GM12878 (cell line): ENCODE data around the gene TMEM272. TPM values are rescaled to one million over a fixed set of nuclear protein-coding genes. Genes with fewer than 3 reads are reported as not detected.

Source experiments
- ATAC-seq: fragments of 200-7000 bp; cut with Tn5 transposase; 3 replicates; pipeline ENCODE4 v1.9.1; 2020; ENCODE audit warnings: mild to moderate bottlenecking, moderate library complexity
- BruUV-seq: library from RNA; stranded (reverse); fragments of 400-500 nt; replicated peaks from 2 replicates; lab custom pipeline; 2021; lab: Mats Ljungman, UMichigan
- CTCF ChIA-PET: fragments of 300-600 bp; sonication (Branson Sonifier 250); formaldehyde crosslinking; extraction: SDS; loops from one replicate; lab custom pipeline; 2021; ENCODE audit warnings: inconsistent platforms; lab: Yijun Ruan, JAX
- POLR2A ChIA-PET: fragments of 350-600 bp; formaldehyde crosslinking; extraction: SDS; loops from one replicate; lab custom pipeline; 2021; ENCODE audit warnings: inconsistent platforms; lab: Charles Lee
- RAD21 ChIA-PET: fragments of 300-600 bp; sonication (Branson Sonifier 250); formaldehyde crosslinking; loops from one replicate; lab custom pipeline; 2023; ENCODE audit warnings: antibody characterized with exemption; ENCODE audit not compliant: unreplicated experiment; lab: Charles Lee
- SMC1A ChIA-PET: fragments of 300-600 bp; sonication (Branson Sonifier 250); formaldehyde crosslinking; loops from one replicate; lab custom pipeline; 2023; ENCODE audit not compliant: unreplicated experiment, uncharacterized antibody; lab: Charles Lee
- DNase-seq: peaks from one replicate; pipeline ENCODE4 v3.0.0-alpha.2; 2011; ENCODE audit warnings: low read depth, low spot score
- FAIRE-seq: peaks from 3 replicates; lab custom pipeline; 2011; peaks lifted over from hg19 to GRCh38; lab: Jason Lieb, UNC
- H2AFZ ChIP-seq: 2 replicates; pipeline ENCODE4 v1.6.0; 2011; ENCODE audit warnings: low read depth, low read length, control low read depth; ENCODE audit not compliant: control insufficient read depth
- H3K27ac ChIP-seq: 2 replicates; pipeline ENCODE4 v1.5.1; 2011; ENCODE audit warnings: control low read depth; ENCODE audit not compliant: control insufficient read depth, insufficient read depth
- H3K27me3 ChIP-seq, 2 experiments: replicated peaks in 1 of 2; 2 replicates each; pipeline versions ENCODE4 v1.6.0 to v1.6.1; 2011; ENCODE audit warnings: low read length in 1 of 2; ENCODE audit not compliant: control insufficient read depth in 2 of 2, insufficient read depth in 2 of 2
- H3K36me3 ChIP-seq, 2 experiments: 2 replicates each; pipeline ENCODE4 v1.5.1; 2011; ENCODE audit warnings: low read length in 1 of 2; ENCODE audit not compliant: control insufficient read depth in 2 of 2, insufficient read depth in 2 of 2
- H3K4me1 ChIP-seq: 2 replicates; pipeline ENCODE4 v1.6.1; 2011; ENCODE audit warnings: mild to moderate bottlenecking, low read length, moderate library complexity, mixed read lengths; ENCODE audit not compliant: control insufficient read depth, insufficient read depth
- H3K4me2 ChIP-seq: 2 replicates; pipeline ENCODE4 v1.6.0; 2011; ENCODE audit warnings: control low read depth; ENCODE audit not compliant: control insufficient read depth, insufficient read depth
- H3K4me3 ChIP-seq: fragments of 200-600 bp; sonication (generic); 2 replicates; pipeline ENCODE4 v1.5.1; 2016
- H3K79me2 ChIP-seq: 2 replicates; pipeline ENCODE4 v1.6.0; 2011; ENCODE audit warnings: low read length; ENCODE audit not compliant: control insufficient read depth, insufficient read depth
- H3K9ac ChIP-seq: 2 replicates; pipeline ENCODE4 v1.8.0; 2011; ENCODE audit warnings: low read length, control low read depth, mixed read lengths; ENCODE audit not compliant: control insufficient read depth, insufficient read depth
- H3K9me3 ChIP-seq: replicated peaks from 3 replicates; pipeline ENCODE4 v1.5.1; 2011; ENCODE audit warnings: mild to moderate bottlenecking, low read length; ENCODE audit not compliant: control insufficient read depth, insufficient read depth
- H4K20me1 ChIP-seq: 2 replicates; pipeline ENCODE4 v1.6.0; 2011; ENCODE audit not compliant: control insufficient read depth, insufficient read depth
- BMI1 ChIP-seq: fragments of 450-650 bp; IDR thresholded peaks from 2 replicates; pipeline ENCODE4 v1.6.1; 2016; ENCODE audit warnings: mild to moderate bottlenecking, moderate library complexity, borderline replicate concordance
- NFXL1 ChIP-seq: fragments of 450-650 bp; IDR thresholded peaks from 2 replicates; pipeline ENCODE4 v1.6.1; 2017; ENCODE audit warnings: antibody characterized with exemption, mild to moderate bottlenecking, borderline replicate concordance
- SMAD5 ChIP-seq: IDR thresholded peaks from 2 replicates; pipeline ENCODE4 v1.6.1; 2016; ENCODE audit warnings: antibody characterized with exemption, low read depth
- SPI1 ChIP-seq: IDR thresholded peaks from 2 replicates; pipeline ENCODE4 v1.6.1; 2011; ENCODE audit warnings: low read depth, mild to moderate bottlenecking, low read length, moderate library complexity, borderline replicate concordance; ENCODE audit not compliant: insufficient read depth
- WGBS: methylation state at CpG from one replicate; pipeline ENCODE4 v1.1.6; 2016; ENCODE audit warnings: low lambda C conversion rate; ENCODE audit not compliant: insufficient replicate concordance, insufficient coverage; ENCODE audit errors: missing lambda C conversion rate; 5-methylcytosine and 5-hydroxymethylcytosine counted together
- in situ Hi-C: fragments of 300-500 bp; cut with MboI; formaldehyde crosslinking; loops from 9 replicates; pipeline ENCODE4 v1.14.3; 2018; ENCODE audit warnings: mixed read lengths
- intact Hi-C: fragments of 100-400 bp; cut with micrococcal nuclease; formaldehyde crosslinking; loops from one replicate; pipeline ENCODE4 v1.14.2; 2022; ENCODE audit not compliant: unreplicated experiment
- polyA plus RNA-seq, 11 experiments: library from polyadenylated mRNA; depleted of rRNA in 4 of 11; unstranded in 6 of 11; stranded (reverse) in 5 of 11; fragments of >200 nt; fragmentation: Nextera tagmentation in 4 of 11; fragmentation: Illumina TruSeq in 1 of 11; extraction: Ambion mirVana in 4 of 11; extraction: Trizol in 1 of 11; gene quantifications; 1 replicate in 1 of 11; 2 replicates in 10 of 11; pipeline versions ENCODE4 v1.2.1 to v1.2.3, GENCODE V29; 2011 to 2016; ENCODE audit warnings: inconsistent platforms in 2 of 11, missing spikeins in 2 of 11, low read depth in 1 of 11
- total RNA-seq, 4 experiments: library from RNA; depleted of rRNA in 3 of 4; stranded (reverse); fragments of >200 nt in 3 of 4; fragmentation: Illumina TruSeq in 1 of 4; extraction: Trizol in 1 of 4; gene quantifications; 2 replicates each; pipeline versions ENCODE4 v1.2.1 to v1.2.3, GENCODE V29; 2013 to 2021
- TF ChIP-seq, protein P1 (sequence below): fragments of 150-350 bp; IDR thresholded peaks from 2 replicates; pipeline ENCODE4 v1.6.1; 2016; ENCODE audit warnings: low read depth, low read length

The TMEM272 gene
- total and polyA plus RNA-seq, 10 of the 15 experiments (the other 5 are each of a cell fraction or from before 2014, with no cell fraction given) = 0.01 to 0.04 TPM; not detected in 8

DNA sequence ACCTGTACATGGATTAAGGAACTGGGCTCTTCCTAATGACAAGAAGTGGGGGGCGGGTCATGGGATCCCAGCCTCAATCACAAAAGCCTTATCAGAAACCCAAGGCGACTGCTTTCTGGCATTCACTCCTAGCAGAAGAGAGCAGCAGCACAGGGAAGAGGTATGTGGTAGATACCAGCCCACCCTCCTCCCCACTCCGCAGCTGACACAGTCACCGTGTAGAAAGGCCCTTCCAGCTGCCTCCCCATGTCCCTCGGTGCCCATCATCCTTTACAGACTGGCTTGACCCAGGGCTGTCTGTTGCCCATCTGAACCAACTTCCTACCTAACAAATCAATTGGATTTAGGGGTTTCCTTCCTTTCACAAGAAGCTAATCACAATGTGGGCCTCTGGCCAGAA, 37.9 kb downstream of the TMEM272 start (continued):
- TF ChIP-seq, protein P1, sequence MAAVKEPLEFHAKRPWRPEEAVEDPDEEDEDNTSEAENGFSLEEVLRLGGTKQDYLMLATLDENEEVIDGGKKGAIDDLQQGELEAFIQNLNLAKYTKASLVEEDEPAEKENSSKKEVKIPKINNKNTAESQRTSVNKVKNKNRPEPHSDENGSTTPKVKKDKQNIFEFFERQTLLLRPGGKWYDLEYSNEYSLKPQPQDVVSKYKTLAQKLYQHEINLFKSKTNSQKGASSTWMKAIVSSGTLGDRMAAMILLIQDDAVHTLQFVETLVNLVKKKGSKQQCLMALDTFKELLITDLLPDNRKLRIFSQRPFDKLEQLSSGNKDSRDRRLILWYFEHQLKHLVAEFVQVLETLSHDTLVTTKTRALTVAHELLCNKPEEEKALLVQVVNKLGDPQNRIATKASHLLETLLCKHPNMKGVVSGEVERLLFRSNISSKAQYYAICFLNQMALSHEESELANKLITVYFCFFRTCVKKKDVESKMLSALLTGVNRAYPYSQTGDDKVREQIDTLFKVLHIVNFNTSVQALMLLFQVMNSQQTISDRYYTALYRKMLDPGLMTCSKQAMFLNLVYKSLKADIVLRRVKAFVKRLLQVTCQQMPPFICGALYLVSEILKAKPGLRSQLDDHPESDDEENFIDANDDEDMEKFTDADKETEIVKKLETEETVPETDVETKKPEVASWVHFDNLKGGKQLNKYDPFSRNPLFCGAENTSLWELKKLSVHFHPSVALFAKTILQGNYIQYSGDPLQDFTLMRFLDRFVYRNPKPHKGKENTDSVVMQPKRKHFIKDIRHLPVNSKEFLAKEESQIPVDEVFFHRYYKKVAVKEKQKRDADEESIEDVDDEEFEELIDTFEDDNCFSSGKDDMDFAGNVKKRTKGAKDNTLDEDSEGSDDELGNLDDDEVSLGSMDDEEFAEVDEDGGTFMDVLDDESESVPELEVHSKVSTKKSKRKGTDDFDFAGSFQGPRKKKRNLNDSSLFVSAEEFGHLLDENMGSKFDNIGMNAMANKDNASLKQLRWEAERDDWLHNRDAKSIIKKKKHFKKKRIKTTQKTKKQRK = no peak
- TF ChIP-seq NFXL1 = no peak
- TF ChIP-seq, all 136 proteins: peak for 0

DNA sequence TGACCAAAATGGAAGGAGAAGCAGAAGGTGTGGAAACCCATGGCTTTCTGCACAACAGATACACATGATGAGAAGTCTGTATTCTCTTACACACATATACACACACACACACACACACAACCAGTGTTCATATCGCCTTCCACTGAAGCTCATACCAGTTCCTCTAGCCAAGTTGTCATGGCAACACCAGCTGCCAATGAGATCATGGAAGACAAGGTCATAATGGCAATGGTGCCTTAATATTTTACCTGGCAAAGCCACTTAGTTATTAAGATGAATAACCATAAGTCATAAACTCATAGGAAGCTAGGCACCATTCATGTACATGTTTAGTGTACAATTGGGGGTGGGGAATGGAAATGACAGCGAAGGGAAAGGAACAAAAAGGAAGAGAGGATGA, 38.4 kb downstream of the TMEM272 start:
- BruUV-seq = no TSS peak
- in situ Hi-C loops = no loop called here
- no peaks in the 10 kb centered on the region; the same call in 1 of the 2 replicates for H3K79me2 ChIP-seq
- intact Hi-C loops = no loop called here
- no peak for FAIRE-seq
- SMC1A ChIA-PET = interaction anchor here (0.6 to 2.4 kb wide), 5 partner anchors 9 to 39 kb away, joined by 3 to 19 read pairs (median 6); partner anchors contain the start of gene TMEM272
- H3K4me1 ChIP-seq = peaks cover 22% of the 10 kb centered on the region
- no peak overlapping the region for H3K4me3 ChIP-seq
- H2AFZ ChIP-seq = no peak overlapping the region
- H4K20me1 ChIP-seq = no peaks in the 10 kb centered on the region
- TF ChIP-seq SMAD5 (no peak), SPI1 (peak; percentile 49; the same call in 1 of the 2 replicates), BMI1 (peak; percentile 93)
- no peak for ATAC-seq
- POLR2A ChIA-PET = interaction anchor here (1.2 to 1.4 kb wide), 2 partner anchors 9 to 354 kb away, joined by 3 read pairs; partner anchors contain the start of gene INTS6
- no peak overlapping the region for H3K4me2 ChIP-seq
- no peak overlapping the region for H3K27ac ChIP-seq
- 62% methylated on average over 2 of the region's 2 CpGs for WGBS
- H3K36me3 ChIP-seq = no peaks in the 10 kb centered on the region
- no peak overlapping the region for H3K9ac ChIP-seq
- H3K27me3 ChIP-seq = no peaks in the 10 kb centered on the region
- DNase-seq = no peak
- CTCF ChIA-PET = interaction anchor here (1.5 to 2.5 kb wide), 2 partner anchors 9 kb away, joined by 5 to 12 read pairs; no protein-coding TSS in a partner anchor
- RAD21 ChIA-PET = interaction anchor here (1.1 kb wide), 1 partner anchor 8 kb away, joined by 5 read pairs; no protein-coding TSS in a partner anchor
- no peaks in the 10 kb centered on the region for H3K9me3 ChIP-seq
